PC-3 (cell line): ENCODE data around the gene DIPK1C. TPM values are rescaled to one million over a fixed set of nuclear protein-coding genes. Genes with fewer than 3 reads are reported as not detected.

Source experiments
- ATAC-seq: fragments of 200-7000 bp; cut with Tn5 transposase; 2 replicates; pipeline ENCODE4 v1.9.1; 2020; ENCODE audit warnings: mild to moderate bottlenecking, moderate library complexity
- BruUV-seq: library from RNA; stranded (reverse); fragments of 400-500 nt; replicated peaks from 2 replicates; lab custom pipeline; 2021; lab: Mats Ljungman, UMichigan
- CTCF ChIA-PET: fragments of 300-600 bp; sonication (Branson Sonifier 250); formaldehyde crosslinking; loops from one replicate; lab custom pipeline; 2022; ENCODE audit warnings: antibody characterized with exemption; lab: Charles Lee
- POLR2A ChIA-PET: fragments of 300-600 bp; sonication (Branson Sonifier 250); formaldehyde crosslinking; loops from one replicate; lab custom pipeline; 2022; ENCODE audit warnings: antibody characterized with exemption; ENCODE audit not compliant: unreplicated experiment; lab: Charles Lee
- DNase-seq: peaks from one replicate; pipeline ENCODE4 v3.0.0-alpha.2; 2015
- H2AFZ ChIP-seq: fragments of 300-600 bp; sonication (generic); 2 replicates; pipeline ENCODE4 v1.6.0; 2016; ENCODE audit warnings: antibody characterized with exemption, low read length
- H3F3A ChIP-seq: fragments of 300-600 bp; sonication (generic); one replicate; pipeline ENCODE4 v1.6.0; 2017; ENCODE audit warnings: antibody characterized with exemption, low read length, control low read depth, mild to moderate bottlenecking; ENCODE audit not compliant: unreplicated experiment
- H3K27ac ChIP-seq: fragments of 300-600 bp; sonication (generic); 2 replicates; pipeline ENCODE4 v1.5.1; 2016; ENCODE audit warnings: mild to moderate bottlenecking, low read length
- H3K27me3 ChIP-seq: fragments of 300-600 bp; sonication (generic); 2 replicates; pipeline ENCODE4 v1.6.1; 2016; ENCODE audit warnings: low read length, mixed read lengths
- H3K36me3 ChIP-seq: fragments of 300-600 bp; sonication (generic); 2 replicates; pipeline ENCODE4 v1.6.1; 2016; ENCODE audit warnings: low read depth, mixed run types, low read length, mixed read lengths
- H3K4me1 ChIP-seq: fragments of 300-600 bp; sonication (generic); 2 replicates; pipeline ENCODE4 v1.5.1; 2016; ENCODE audit warnings: low read length; ENCODE audit not compliant: insufficient read depth
- H3K4me2 ChIP-seq: fragments of 300-600 bp; sonication (generic); 2 replicates; pipeline ENCODE4 v1.6.0; 2016; ENCODE audit warnings: low read length
- H3K4me3 ChIP-seq: fragments of 300-600 bp; sonication (generic); 2 replicates; pipeline ENCODE4 v1.5.1; 2016; ENCODE audit warnings: mild to moderate bottlenecking, low read length, mixed read lengths
- H3K79me2 ChIP-seq: fragments of 300-600 bp; sonication (generic); 2 replicates; pipeline ENCODE4 v1.6.1; 2017; ENCODE audit warnings: low read length, mixed read lengths
- H3K9ac ChIP-seq: fragments of 300-600 bp; sonication (generic); 2 replicates; pipeline ENCODE4 v1.6.0; 2016; ENCODE audit warnings: mild to moderate bottlenecking, low read length
- H3K9me2 ChIP-seq: fragments of 300-600 bp; sonication (generic); replicated peaks from 2 replicates; pipeline ENCODE4 v1.6.1; 2016; ENCODE audit warnings: mixed run types, low read length, mixed read lengths
- H3K9me3 ChIP-seq: fragments of 300-600 bp; sonication (generic); 2 replicates; pipeline ENCODE4 v1.6.1; 2016; ENCODE audit warnings: low read length, mixed read lengths
- H4K20me1 ChIP-seq: fragments of 300-600 bp; sonication (generic); 2 replicates; pipeline ENCODE4 v1.6.1; 2016; ENCODE audit warnings: low read length, mixed read lengths
- EZH2 ChIP-seq: fragments of 300-600 bp; sonication (generic); IDR thresholded peaks from one replicate; pipeline ENCODE4 v1.6.1; 2017; ENCODE audit warnings: antibody characterized with exemption, mild to moderate bottlenecking, low read length; ENCODE audit not compliant: unreplicated experiment
- EZH2phosphoT487 ChIP-seq: fragments of 300-600 bp; sonication (generic); IDR thresholded peaks from 2 replicates; pipeline ENCODE4 v1.6.1; 2018; ENCODE audit warnings: mild to moderate bottlenecking, antibody characterized with exemption, low read length, borderline replicate concordance
- intact Hi-C: fragments of 100-400 bp; cut with micrococcal nuclease; formaldehyde crosslinking; loops from 2 replicates; pipeline ENCODE4 v1.9.0; 2023
- total RNA-seq: library from RNA; depleted of rRNA; stranded (reverse); fragments of >200 nt; gene quantifications from 2 replicates; pipeline ENCODE4 v1.2.3, GENCODE V29; 2014
- TF ChIP-seq, protein P1 (sequence below): fragments of 300-600 bp; sonication (generic); conservative IDR thresholded peaks from 2 replicates; pipeline ENCODE4 v1.5.1; 2017; ENCODE audit warnings: antibody characterized with exemption, low read depth, mild to moderate bottlenecking, low read length

The DIPK1C gene
- total RNA-seq, 1 experiment from 2014 or later: not detected

DNA sequence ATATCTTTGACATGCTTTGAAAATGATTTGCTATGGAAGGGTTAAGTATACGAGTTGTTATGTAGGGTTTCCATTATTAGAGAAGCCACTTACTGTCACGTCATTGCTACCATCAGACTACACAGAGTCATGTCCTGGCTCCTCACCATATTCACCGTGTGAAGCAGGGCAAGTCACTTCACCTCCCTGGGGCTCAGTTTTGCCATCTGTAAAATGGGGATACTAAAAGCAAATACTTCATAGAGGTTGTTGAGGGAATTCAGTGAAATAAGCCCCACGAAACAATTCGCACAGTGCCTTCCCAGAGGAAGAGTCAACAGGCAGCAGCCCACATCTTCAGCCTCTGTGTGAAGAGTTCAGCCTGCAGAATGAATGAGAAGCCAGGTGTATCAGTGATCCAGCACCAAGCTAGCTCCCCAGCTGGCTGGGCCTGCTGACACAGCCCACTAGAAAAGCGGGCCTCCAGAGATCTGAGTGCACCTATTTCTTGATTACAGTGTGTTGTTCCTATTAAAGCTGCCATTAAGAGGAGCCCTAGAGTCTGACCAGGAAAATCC lies 3.4 kb downstream of the DIPK1C start:
- Histone ChIP-seq H3K4me1 (no peaks in the 10 kb centered on the region), H3K27ac (no peak overlapping the region), H3K9me3 (no peaks in the 10 kb centered on the region), H3K27me3 (peaks cover 91% of the 10 kb centered on the region), H3K4me2 (no peak overlapping the region), H3K79me2 (no peaks in the 10 kb centered on the region), H4K20me1 (no peaks in the 10 kb centered on the region), H3F3A (no peaks in the 10 kb centered on the region), H3K9ac (no peak overlapping the region), H3K9me2 (no peaks in the 10 kb centered on the region), H3K4me3 (no peak overlapping the region), H3K36me3 (no peaks in the 10 kb centered on the region), H2AFZ (no peak overlapping the region)
- intact Hi-C loops: loop anchor here (2.0 kb wide), 1 partner anchor 33 kb away; no protein-coding TSS in a partner anchor
- TF ChIP-seq, protein P1, sequence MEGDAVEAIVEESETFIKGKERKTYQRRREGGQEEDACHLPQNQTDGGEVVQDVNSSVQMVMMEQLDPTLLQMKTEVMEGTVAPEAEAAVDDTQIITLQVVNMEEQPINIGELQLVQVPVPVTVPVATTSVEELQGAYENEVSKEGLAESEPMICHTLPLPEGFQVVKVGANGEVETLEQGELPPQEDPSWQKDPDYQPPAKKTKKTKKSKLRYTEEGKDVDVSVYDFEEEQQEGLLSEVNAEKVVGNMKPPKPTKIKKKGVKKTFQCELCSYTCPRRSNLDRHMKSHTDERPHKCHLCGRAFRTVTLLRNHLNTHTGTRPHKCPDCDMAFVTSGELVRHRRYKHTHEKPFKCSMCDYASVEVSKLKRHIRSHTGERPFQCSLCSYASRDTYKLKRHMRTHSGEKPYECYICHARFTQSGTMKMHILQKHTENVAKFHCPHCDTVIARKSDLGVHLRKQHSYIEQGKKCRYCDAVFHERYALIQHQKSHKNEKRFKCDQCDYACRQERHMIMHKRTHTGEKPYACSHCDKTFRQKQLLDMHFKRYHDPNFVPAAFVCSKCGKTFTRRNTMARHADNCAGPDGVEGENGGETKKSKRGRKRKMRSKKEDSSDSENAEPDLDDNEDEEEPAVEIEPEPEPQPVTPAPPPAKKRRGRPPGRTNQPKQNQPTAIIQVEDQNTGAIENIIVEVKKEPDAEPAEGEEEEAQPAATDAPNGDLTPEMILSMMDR: no peak
- no peak for TF ChIP-seq EZH2
- no peak for TF ChIP-seq EZH2phosphoT487
- ATAC-seq: no peak
- ChIA-PET POLR2A (no interaction called here), CTCF (interaction anchor here (1.1 kb wide), 1 partner anchor 40 kb away, joined by 10 read pairs; no protein-coding TSS in a partner anchor)
- DNase-seq: no peak
- BruUV-seq: no TSS peak

GRCh38 chr18:74453016-74453566 lies 4.0 kb downstream of the DIPK1C start:
- no peak overlapping the region for H2AFZ ChIP-seq
- no peak overlapping the region for H3K4me2 ChIP-seq
- ChIA-PET CTCF (no interaction called here), POLR2A (interaction anchor here (0.7 kb wide), 1 partner anchor 100 kb away, joined by 4 read pairs; no protein-coding TSS in a partner anchor)
- no peaks in the 10 kb centered on the region for H3K36me3 ChIP-seq
- H3K27ac ChIP-seq: no peak overlapping the region
- no peak overlapping the region for H3K4me3 ChIP-seq
- ATAC-seq (no peak), DNase-seq (no peak)
- no peaks in the 10 kb centered on the region for H3K79me2 ChIP-seq
- no peaks in the 10 kb centered on the region for H4K20me1 ChIP-seq
- H3K27me3 ChIP-seq: peaks cover 91% of the 10 kb centered on the region
- intact Hi-C loops: loop anchor here (2.0 kb wide), 1 partner anchor 34 kb away; no protein-coding TSS in a partner anchor
- BruUV-seq: no TSS peak
- no peak overlapping the region for H3K9ac ChIP-seq
- H3K9me2 ChIP-seq: no peaks in the 10 kb centered on the region
- H3F3A ChIP-seq: no peaks in the 10 kb centered on the region
- no peaks in the 10 kb centered on the region for H3K4me1 ChIP-seq
- no peaks in the 10 kb centered on the region for H3K9me3 ChIP-seq
- TF ChIP-seq, protein P1: no peak
- TF ChIP-seq EZH2phosphoT487 (no peak), EZH2 (no peak)

DNA sequence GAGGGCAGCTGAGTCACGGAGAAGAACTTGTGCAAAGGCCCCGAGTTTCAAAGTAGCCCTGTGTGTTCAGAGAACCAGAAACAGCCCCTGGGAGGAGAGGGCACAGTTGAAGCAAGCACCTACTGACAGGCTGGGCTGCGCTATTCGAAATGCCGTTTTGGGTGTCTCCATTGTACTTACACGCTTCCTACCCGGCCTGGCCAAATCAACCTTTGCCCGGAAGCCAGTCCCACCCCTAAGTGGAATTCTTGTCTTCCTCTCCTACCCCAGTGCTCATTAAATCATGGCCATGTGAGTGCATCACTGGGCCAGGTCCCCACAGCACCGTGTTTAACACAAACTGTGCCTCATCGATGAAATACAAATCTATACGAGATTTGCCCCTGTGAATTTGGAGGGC lies 6.0 kb downstream of the DIPK1C start:
- intact Hi-C loops: no loop called here
- Histone ChIP-seq H3K36me3 (no peaks in the 10 kb centered on the region), H3K79me2 (no peaks in the 10 kb centered on the region), H3K27me3 (peaks cover 93% of the 10 kb centered on the region), H3K9me2 (no peaks in the 10 kb centered on the region), H2AFZ (no peak overlapping the region), H3K9me3 (no peaks in the 10 kb centered on the region), H3K27ac (no peak overlapping the region), H3K4me3 (no peak overlapping the region), H3K4me1 (no peaks in the 10 kb centered on the region), H3K4me2 (no peak overlapping the region), H4K20me1 (no peaks in the 10 kb centered on the region), H3F3A (no peaks in the 10 kb centered on the region), H3K9ac (no peak overlapping the region)
- ATAC-seq (no peak), DNase-seq (no peak)
- POLR2A ChIA-PET: no interaction called here
- TF ChIP-seq EZH2 (no peak), EZH2phosphoT487 (no peak)
- TF ChIP-seq, protein P1: no peak
- no TSS peak for BruUV-seq
- CTCF ChIA-PET: no interaction called here
